ENCODE measurements around the gene GMCL1.
A peak's percentile ranks its signal among the peaks of the same experiment; 100 is the strongest.
"Not testable (repeated sequence)": the region's sequence is repeated elsewhere in the genome, so short reads cannot be mapped to it uniquely, and the experiment has no call there.

The GMCL1 gene

DNA sequence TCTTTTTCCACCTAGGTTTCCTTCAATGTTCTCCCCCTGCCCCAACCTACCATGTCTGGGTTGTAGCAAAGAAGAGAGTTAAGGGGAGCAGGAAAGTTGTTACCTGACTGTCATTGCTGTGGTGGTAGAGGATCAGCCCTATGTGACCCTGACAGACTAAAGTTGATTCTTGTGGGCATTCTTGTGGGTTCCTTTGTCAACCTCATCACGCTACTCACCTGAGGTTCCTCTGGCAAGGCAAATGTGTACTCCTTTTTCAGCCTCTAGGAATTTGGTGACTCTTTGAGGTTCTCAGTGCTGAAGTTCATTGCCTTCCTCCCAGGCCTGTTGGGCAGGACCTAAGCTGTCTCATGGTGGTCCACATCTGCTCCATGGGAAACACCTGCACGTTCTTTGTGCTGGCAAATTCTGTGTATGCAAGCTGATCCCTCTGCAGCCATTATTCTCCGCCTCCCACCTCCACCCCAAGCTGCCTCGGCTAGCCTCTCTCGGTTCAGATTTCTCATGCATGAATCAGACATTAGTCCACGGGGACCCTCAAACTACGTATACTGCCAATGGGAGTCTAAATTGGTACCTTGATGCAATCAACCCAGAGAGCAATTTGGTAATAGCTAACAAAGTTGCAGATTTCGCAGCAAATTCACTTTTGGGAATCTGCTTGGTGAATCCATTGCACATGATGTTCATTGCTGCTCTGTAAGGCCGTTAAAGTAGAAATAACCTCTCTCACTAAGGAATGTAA is 1.5 kb upstream of the GMCL1 start:
- Mint-ChIP-seq H3K9me3 (no peaks in the 10 kb centered on the region), H3K36me3 (peaks cover 9 to 15% of the 10 kb centered on the region in 2 donors), H3K4me1 (peaks cover 10 to 34% of the 10 kb centered on the region in 2 donors), H3K4me3 (peak overlapping the region in 1 of 2 donors; percentile 76), H3K27me3 (no peaks in the 10 kb centered on the region), H3K27ac (peak overlapping the region; percentile 84)
- no peak for ATAC-seq (replicated peaks)
- DNase-seq = no peak

DNA sequence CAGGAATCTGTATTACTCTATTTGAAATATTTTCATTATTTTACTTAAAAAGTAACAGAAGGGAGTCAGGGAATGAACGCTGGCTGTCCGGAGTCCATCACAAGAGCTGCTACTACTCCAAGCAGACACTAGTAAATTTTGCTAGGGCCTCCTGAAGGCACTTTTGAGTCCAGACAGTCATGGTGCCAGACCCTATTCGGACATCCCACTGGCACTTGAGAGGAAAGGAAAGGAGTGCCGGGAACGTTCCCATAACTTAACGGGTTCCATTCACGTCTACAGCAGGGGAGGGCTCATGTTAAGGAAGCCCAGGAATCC is 563 bp upstream of the GMCL1 start:
- Mint-ChIP-seq H3K27ac (peak overlapping the region; percentile 95), H3K36me3 (peaks cover 8 to 17% of the 10 kb centered on the region in 2 donors), H3K9me3 (no peaks in the 10 kb centered on the region), H3K4me3 (peak overlapping the region; percentile 96 to 98), H3K27me3 (no peaks in the 10 kb centered on the region), H3K4me1 (peaks cover 10 to 39% of the 10 kb centered on the region in 2 donors)
- DNase-seq (no peak), ATAC-seq (replicated peaks) (peak; percentile 4 to 9)

- H3K27ac Mint-ChIP-seq = peak overlapping the region; percentile 95
- peak overlapping the region; percentile 96 to 98 for H3K4me3 Mint-ChIP-seq
- H3K36me3 Mint-ChIP-seq = peaks cover 13 to 25% of the 10 kb centered on the region in 2 donors
- DNase-seq = peak; percentile 18
- H3K27me3 Mint-ChIP-seq = no peaks in the 10 kb centered on the region
- no peaks in the 10 kb centered on the region for H3K9me3 Mint-ChIP-seq
- ATAC-seq (replicated peaks) = peak; percentile 21 to 33
- H3K4me1 Mint-ChIP-seq = peaks cover 18 to 50% of the 10 kb centered on the region in 2 donors
Measured at GRCh38 chr2:69830045-69830905, 815 bp downstream of the GMCL1 start.

DNA sequence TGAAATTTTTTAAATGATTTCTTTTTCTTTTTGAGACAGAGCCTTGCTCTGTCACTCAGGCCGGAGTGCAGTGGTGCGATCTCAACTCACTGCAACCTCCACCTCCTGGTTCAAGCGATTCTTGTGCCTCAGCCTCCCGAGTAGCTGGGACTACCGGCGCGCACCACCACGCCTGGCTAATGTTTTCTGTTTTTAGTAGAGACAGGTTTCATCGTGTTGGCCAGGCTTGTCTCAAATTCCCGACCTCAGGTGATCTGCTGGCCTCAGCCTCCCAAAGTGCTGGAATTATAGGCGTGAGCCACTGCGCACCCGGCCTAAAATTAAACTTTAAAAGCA is 1.4 kb downstream of the GMCL1 start:
- H3K27ac Mint-ChIP-seq = peak overlapping the region; percentile 65
- H3K36me3 Mint-ChIP-seq = peaks cover 13 to 25% of the 10 kb centered on the region in 2 donors
- H3K4me1 Mint-ChIP-seq = peaks cover 18 to 51% of the 10 kb centered on the region in 2 donors
- ATAC-seq (replicated peaks); DNase-seq; H3K27me3 Mint-ChIP-seq; H3K9me3 Mint-ChIP-seq: not testable (repeated sequence)
- peak overlapping the region; percentile 96 to 98 for H3K4me3 Mint-ChIP-seq

DNA sequence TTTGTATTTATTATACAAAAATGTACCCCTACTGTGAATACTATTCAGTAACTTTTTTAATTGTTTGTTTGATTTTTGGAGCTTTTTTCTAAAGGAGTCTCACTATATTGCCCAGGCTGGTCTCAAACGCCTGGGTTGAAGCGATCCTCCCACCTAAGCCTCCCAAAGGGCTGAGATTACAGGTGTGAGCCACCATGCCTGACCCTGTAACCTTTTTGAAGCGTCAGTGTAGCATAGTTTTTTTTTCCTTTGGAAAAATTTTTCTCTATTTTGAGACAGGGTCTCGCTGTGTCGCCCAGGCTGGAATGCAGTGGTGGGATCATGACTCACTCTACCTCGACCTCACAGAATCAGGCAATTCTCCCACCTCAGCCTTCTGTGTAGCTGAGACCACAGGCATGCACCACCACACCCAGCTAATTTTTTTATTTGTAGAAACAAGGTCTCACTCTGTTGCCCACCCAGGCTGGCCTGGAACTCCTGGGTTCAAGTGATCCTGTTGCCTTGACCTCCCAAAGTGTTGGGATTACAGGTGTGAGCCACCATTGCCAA is 2.0 kb downstream of the GMCL1 start:
- peaks cover 23 to 57% of the 10 kb centered on the region in 2 donors for H3K4me1 Mint-ChIP-seq
- no peaks in the 10 kb centered on the region for H3K9me3 Mint-ChIP-seq
- no peak overlapping the region for H3K27ac Mint-ChIP-seq
- peaks cover 13 to 29% of the 10 kb centered on the region in 2 donors for H3K36me3 Mint-ChIP-seq
- DNase-seq (no peak), ATAC-seq (replicated peaks) (no peak)
- H3K4me3 Mint-ChIP-seq = peak overlapping the region in 1 of 2 donors; percentile 54
- H3K27me3 Mint-ChIP-seq = no peaks in the 10 kb centered on the region

GRCh38 chr2:69833752-69834151 is 4.3 kb downstream of the GMCL1 start:
- Mint-ChIP-seq H3K9me3 (no peaks in the 10 kb centered on the region), H3K36me3 (peaks cover 14 to 29% of the 10 kb centered on the region in 2 donors), H3K27ac (no peak overlapping the region), H3K4me3 (no peak overlapping the region), H3K4me1 (peaks cover 18 to 50% of the 10 kb centered on the region in 2 donors), H3K27me3 (no peaks in the 10 kb centered on the region)
- ATAC-seq (replicated peaks) = no peak
- no peak for DNase-seq

- no peak for DNase-seq
- Mint-ChIP-seq H3K36me3 (peaks cover 11 to 24% of the 10 kb centered on the region in 2 donors), H3K27me3 (no peaks in the 10 kb centered on the region), H3K4me3 (no peak overlapping the region), H3K4me1 (peaks cover 15 to 42% of the 10 kb centered on the region in 2 donors), H3K27ac (no peak overlapping the region), H3K9me3 (no peaks in the 10 kb centered on the region)
- no peak for ATAC-seq (replicated peaks)
Measured at GRCh38 chr2:69835666-69836065, 6.2 kb downstream of the GMCL1 start.

DNA sequence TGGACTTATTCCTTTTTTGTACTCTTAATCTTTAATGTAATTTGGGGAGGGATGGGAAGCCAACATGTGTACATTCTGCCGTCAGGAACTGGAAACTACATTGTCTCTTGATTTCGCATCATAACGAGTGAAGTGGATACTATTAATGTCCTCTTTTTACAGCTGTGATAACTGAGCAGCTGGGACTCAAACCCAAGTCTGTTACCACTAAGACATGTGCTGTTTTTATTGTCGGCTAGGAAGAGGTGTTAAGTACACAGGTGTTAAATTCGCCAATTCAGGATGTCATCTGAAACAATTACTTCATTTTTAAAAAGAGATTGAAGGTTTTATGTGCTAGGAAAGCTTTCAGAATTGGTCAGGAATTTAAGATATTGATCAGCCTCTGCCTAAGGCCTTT is 6.9 kb downstream of the GMCL1 start:
- DNase-seq (no peak), ATAC-seq (replicated peaks) (no peak)
- H3K27ac Mint-ChIP-seq = no peak overlapping the region
- H3K27me3 Mint-ChIP-seq = no peaks in the 10 kb centered on the region
- peaks cover 11 to 24% of the 10 kb centered on the region in 2 donors for H3K36me3 Mint-ChIP-seq
- H3K4me3 Mint-ChIP-seq = no peak overlapping the region
- H3K9me3 Mint-ChIP-seq = no peaks in the 10 kb centered on the region
- H3K4me1 Mint-ChIP-seq = peaks cover 15 to 39% of the 10 kb centered on the region in 2 donors

GRCh38 chr2:69837533-69837932 is 8.1 kb downstream of the GMCL1 start:
- DNase-seq = no peak
- no peak for ATAC-seq (replicated peaks)
- Mint-ChIP-seq H3K27me3 (no peaks in the 10 kb centered on the region), H3K36me3 (peaks cover 14 to 28% of the 10 kb centered on the region in 2 donors), H3K9me3 (no peaks in the 10 kb centered on the region), H3K4me3 (no peak overlapping the region), H3K4me1 (peaks cover 13 to 27% of the 10 kb centered on the region in 2 donors), H3K27ac (no peak overlapping the region)

DNA sequence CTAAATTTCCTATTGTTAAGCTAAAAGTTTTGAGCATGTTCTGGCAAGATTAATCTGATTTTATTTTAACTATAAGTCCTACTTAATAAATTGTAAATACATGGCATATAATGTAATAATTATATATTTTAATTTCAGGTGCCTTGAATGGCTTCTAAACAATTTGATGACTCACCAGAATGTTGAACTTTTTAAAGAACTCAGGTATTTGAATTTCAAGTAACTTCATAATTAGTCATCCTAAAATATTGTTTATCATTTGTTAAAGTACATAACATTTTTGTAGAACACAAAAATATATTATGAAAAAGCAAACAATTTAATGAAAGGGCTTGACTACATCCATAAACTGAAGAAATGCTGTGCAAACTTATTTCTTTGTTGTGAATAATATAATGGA is 14.5 kb downstream of the GMCL1 start:
- no peak overlapping the region for H3K4me3 Mint-ChIP-seq
- peaks cover 28 to 31% of the 10 kb centered on the region in 2 donors for H3K36me3 Mint-ChIP-seq
- no peak for ATAC-seq (replicated peaks)
- no peaks in the 10 kb centered on the region for H3K27me3 Mint-ChIP-seq
- H3K27ac Mint-ChIP-seq = no peak overlapping the region
- no peak for DNase-seq
- no peaks in the 10 kb centered on the region for H3K9me3 Mint-ChIP-seq
- H3K4me1 Mint-ChIP-seq = peaks cover 0 to 8% of the 10 kb centered on the region in 2 donors

DNA sequence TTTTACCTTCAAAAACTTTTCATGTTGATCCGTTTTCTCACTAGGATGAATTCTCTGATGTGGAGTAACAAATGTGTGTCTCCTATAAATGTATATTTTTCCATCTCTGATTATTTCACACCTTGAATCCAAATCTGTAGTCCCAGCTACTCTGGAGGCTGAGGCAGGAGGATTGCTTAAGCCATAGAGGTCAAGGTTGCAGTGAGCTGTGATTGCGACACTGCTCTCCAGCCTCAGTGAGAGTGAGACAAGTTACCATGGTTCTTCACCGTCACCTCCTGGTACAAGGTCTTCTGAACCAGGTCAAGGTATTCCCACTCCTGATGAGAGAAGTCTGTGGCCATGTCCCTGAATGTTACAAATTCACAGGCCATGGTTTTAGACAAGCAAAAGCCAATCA is 15.1 kb downstream of the GMCL1 start:
- Mint-ChIP-seq H3K9me3 (no peaks in the 10 kb centered on the region), H3K27ac (no peak overlapping the region), H3K36me3 (peaks cover 26 to 28% of the 10 kb centered on the region in 2 donors), H3K4me1 (peaks cover 0 to 8% of the 10 kb centered on the region in 2 donors), H3K4me3 (no peak overlapping the region), H3K27me3 (no peaks in the 10 kb centered on the region)
- ATAC-seq (replicated peaks) (no peak), DNase-seq (no peak)

DNA sequence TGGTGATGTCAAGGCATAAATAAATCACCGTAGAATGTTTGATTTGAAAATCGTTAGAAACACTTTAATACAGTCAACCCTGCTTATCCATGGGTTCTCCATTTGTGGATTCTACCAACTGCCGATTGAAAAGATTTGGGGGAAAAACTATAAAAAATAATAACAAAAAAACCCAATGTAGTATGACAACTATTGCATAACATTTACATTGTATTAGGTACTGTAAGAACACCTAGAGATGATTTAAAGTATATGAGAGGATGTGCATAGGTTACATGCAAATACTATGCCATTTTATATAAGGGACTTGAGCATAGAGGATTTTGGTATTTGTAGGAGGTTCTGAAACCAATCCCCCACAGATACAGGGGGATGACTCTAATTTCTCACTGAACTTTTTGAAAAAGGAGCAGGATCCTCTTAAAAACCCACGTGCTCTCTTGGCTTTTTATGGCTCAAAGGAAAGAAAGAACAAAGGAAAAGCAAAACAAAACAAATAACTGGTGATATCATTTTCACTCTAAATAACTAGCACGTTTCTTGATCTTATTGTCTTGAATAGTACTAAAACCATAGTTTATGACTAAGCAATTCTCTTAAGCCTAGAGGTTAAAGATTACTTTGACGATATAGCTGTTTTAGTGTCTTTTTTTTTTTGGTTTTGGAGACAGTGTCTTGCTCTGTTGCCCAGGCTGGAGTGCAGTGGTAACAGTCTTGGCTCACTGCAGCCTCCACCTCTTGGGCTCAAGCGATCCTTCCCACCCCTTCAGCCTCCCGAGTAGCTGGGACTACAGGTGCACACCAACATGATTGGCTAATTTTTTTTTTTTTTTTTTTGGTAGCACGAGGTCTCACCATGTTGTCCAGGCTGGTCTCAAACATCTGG is 17.0 kb downstream of the GMCL1 start:
- peaks cover 28 to 32% of the 10 kb centered on the region in 2 donors for H3K36me3 Mint-ChIP-seq

GRCh38 chr2:69847068-69847828 is 17.8 kb downstream of the GMCL1 start:
- H3K4me1 Mint-ChIP-seq = peaks cover 0 to 8% of the 10 kb centered on the region in 2 donors
- H3K4me3 Mint-ChIP-seq = no peak overlapping the region
- peaks cover 25 to 30% of the 10 kb centered on the region in 2 donors for H3K36me3 Mint-ChIP-seq
- no peaks in the 10 kb centered on the region for H3K9me3 Mint-ChIP-seq
- no peak for ATAC-seq (replicated peaks)
- H3K27me3 Mint-ChIP-seq = no peaks in the 10 kb centered on the region
- no peak for DNase-seq
- peak overlapping the region; percentile 67 for H3K27ac Mint-ChIP-seq

More for the DNA sequence above, 17.0 kb downstream of the GMCL1 start:
- H3K4me1 Mint-ChIP-seq = peaks cover 0 to 8% of the 10 kb centered on the region in 2 donors
- H3K27me3 Mint-ChIP-seq = no peaks in the 10 kb centered on the region
- H3K4me3 Mint-ChIP-seq = no peak overlapping the region
- H3K27ac Mint-ChIP-seq = peak overlapping the region; percentile 67
- H3K9me3 Mint-ChIP-seq = no peaks in the 10 kb centered on the region
- no peak for DNase-seq
- ATAC-seq (replicated peaks) = no peak
